Stimulated activated CD8-positive, alpha-beta memory T cell treated with anti-CD3 and anti-CD28 coated beads, Interleukin-15, amount 100 ng/mL, for 1 hour (primary cell): Measurements from ENCODE around the gene PYDC1.
"Not testable (repeated sequence)": the region's sequence is repeated elsewhere in the genome, so short reads cannot be mapped to it uniquely, and the experiment has no call there.

Source experiments
- DNase-seq: peaks from one replicate; pipeline ENCODE4 v3.0.0-alpha.2; 2020; ENCODE audit warnings: low read depth

PYDC1 gene

GRCh38 chr16:31179219-31179746 is 37.7 kb downstream of the PYDC1 start:
- DNase-seq: no peak

- no peak for DNase-seq
Observed at GRCh38 chr16:31177136-31177535, 39.8 kb downstream of the PYDC1 start.

GRCh38 chr16:31170048-31170447 is 46.9 kb downstream of the PYDC1 start:
- DNase-seq: not testable (repeated sequence)

- no peak for DNase-seq
Observed at GRCh38 chr16:31168848-31169247, 48.1 kb downstream of the PYDC1 start.

- DNase-seq: no peak
Observed at GRCh38 chr16:31167315-31167714, 49.6 kb downstream of the PYDC1 start.
